GM12801 (cell line): ENCODE data around the gene CLDN7.

Experiments
- TF ChIP-seq, protein P1 (sequence below): IDR thresholded peaks from one replicate; pipeline ENCODE4 v1.5.1; 2011; ENCODE audit warnings: control low read depth; ENCODE audit not compliant: insufficient read length; ENCODE audit errors: extremely low read depth

CLDN7 gene

DNA sequence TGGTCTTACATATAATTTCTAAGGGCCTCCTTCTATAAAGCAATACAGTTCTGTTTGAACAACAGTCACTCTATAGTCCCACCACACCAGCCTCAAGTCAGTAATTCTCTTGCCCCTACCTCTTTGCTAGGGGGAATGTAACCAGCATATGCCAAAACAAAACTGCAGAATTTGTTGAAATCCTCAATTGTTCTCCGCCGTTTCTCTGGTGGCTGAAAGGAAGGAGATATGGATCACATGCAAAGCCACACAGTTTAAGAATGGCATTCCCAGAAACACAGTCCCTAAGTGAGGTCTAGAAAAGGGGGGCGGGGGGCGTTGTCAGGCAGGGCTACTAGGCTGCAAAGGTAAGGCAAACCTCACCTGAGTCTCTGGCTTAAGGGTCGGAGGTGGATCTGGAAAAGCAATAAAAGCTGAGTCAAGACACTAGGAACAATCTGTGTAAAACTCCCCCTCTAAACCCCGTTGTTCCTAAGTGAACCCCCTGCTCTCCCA lies 25.0 kb downstream of the CLDN7 start:
- TF ChIP-seq, protein P1, sequence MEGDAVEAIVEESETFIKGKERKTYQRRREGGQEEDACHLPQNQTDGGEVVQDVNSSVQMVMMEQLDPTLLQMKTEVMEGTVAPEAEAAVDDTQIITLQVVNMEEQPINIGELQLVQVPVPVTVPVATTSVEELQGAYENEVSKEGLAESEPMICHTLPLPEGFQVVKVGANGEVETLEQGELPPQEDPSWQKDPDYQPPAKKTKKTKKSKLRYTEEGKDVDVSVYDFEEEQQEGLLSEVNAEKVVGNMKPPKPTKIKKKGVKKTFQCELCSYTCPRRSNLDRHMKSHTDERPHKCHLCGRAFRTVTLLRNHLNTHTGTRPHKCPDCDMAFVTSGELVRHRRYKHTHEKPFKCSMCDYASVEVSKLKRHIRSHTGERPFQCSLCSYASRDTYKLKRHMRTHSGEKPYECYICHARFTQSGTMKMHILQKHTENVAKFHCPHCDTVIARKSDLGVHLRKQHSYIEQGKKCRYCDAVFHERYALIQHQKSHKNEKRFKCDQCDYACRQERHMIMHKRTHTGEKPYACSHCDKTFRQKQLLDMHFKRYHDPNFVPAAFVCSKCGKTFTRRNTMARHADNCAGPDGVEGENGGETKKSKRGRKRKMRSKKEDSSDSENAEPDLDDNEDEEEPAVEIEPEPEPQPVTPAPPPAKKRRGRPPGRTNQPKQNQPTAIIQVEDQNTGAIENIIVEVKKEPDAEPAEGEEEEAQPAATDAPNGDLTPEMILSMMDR, result no peak

DNA sequence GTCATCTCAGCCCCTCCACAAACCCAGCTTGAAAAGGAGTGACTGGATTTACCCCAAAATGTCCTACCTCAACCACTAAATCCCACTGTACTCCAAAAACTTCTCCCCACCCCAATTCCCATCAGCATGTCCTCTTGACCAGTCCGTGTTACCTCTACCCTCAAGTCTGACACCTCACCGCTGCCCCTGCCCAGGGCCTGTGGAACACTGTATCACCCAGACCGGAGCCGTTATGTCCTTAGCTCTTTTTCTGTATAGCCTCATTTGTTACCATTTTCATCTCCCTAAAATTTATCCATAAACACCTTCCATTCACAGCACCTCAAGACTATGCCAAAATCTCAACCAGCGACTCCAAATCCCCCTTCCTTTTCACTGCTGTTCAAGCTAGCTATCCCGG lies 25.5 kb downstream of the CLDN7 start:
- TF ChIP-seq, protein P1, result no peak

DNA sequence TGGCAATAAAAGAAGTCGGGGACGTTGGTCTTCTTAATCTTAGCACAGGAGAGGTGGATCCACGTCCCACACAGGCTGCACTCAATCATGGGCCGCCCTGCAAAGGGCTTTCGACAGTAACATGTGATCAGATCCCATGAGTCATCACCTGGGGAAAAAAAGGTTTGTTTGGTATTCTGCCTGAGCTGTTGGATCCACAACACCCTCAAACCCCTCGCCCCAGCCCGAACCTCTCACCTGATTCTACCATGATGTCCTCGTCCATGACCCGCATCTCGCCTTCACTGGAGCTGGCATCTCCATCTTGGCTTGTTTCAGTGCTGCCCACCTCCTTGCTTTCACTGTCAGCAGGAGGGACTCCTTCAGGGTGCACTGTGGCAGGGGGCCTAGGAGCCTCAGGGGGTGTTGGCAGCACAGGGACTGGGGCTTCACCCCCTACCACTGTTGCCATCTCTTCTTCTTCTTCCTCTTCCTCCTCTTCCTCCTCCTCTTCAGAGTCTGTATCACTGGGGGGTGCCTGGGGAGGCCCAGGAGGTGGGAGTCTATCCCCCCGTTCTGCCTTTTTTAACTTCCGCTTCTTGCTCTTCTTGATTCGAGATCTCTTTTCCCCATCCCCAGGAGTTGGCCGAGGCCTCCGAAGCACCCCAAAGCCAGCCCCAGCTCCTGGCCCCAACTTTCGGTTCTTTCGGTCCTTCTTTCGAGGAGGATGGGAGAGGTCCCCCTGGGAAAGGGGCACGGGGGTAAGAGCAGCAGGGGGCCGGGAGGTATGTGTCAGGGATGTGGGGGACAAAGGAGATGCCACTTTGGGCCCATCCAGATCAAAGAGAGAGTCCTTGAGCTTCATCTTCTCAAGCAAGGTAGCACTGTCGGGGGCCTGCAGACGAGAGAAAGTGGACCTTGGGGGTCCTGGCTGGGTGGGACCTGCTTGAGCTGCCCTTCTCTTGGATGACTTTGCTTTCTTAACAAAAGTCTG lies 26.3 kb downstream of the CLDN7 start:
- TF ChIP-seq, protein P1, result no peak

DNA sequence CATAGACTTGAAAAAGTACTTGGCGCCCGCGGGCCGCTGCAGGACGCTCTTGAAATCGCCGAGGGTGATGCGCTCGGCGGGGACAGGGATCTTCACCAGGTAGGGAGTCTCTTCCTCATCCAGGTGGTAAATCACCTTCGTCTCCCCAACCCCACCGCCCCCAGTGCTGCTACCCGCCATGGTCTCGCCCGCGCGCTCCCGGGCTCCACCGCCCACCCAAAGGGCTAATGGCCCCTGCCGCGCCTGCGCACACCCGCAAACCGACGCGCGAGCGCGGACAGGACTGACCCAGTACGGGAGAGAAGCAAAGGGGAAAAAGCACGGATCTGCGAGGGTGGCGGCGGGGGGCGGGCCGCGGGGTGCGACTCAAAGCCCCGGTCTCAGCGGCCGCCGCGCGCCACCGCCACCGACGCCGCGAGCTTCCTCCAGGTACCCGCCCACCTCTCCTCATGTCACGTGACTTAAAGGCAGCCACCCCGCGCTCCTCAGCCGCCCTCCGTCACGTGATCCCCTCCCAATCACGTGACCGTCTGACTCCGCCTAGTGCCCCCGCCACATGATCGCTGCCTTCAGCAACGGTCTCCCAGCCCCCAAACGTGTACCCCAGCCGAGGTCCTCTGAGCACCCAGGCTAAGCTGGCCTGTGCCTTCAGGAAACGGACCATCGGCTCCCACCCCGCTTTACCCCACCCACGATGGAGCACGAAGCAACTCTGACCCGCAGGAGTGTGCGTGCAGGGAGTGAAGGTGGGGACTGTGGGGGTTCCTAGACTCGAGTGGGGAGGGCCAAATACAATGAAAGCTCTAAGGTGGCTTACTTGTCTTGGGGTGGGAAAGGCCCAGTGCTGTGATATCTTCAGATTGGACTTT lies 28.0 kb downstream of the CLDN7 start, which contains the start of gene DVL2:
TSS of gene DVL2 (minus strand) at position 435 of the 869 bp plus-strand sequence. CDS start at position 180, 255 bp downstream.
- TF ChIP-seq, protein P1, result no peak

DNA sequence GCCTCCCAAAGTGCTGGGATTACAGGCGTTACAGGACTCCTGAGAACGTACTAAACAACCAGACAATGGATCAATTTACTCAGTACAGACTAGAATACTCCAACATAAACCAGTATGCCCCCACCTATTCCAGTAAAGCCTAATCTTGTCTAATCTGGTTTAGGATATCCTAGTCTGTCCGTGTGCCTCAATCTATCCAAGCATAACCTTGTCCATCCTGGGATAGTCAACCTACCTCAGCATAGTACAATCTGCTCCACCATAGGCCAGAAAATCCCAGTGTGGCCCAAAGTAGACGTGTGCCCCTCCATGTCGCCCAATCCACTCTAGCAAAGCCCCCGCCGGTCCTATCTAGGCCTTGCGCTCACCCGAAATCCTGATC lies 28.6 kb downstream of the CLDN7 start:
- TF ChIP-seq, protein P1, result no peak

DNA sequence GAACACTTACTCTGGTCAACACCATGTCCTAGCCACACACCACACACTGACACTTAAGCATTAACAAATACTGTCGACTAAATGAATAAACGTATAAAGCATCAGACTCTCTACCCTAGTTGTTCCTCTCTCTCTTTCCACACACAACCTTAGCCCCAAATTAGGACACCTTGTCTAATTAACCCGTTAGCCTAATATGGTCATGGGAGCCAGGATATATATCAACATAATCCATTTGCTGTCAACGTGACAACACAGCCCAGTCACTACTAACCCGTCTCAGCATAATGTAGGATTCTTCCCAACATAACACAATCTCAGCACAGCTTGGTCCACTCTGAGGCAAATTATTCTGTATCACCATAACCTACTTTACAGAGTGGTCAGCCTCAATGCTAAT lies 30.2 kb downstream of the CLDN7 start:
- TF ChIP-seq, protein P1, result no peak

DNA sequence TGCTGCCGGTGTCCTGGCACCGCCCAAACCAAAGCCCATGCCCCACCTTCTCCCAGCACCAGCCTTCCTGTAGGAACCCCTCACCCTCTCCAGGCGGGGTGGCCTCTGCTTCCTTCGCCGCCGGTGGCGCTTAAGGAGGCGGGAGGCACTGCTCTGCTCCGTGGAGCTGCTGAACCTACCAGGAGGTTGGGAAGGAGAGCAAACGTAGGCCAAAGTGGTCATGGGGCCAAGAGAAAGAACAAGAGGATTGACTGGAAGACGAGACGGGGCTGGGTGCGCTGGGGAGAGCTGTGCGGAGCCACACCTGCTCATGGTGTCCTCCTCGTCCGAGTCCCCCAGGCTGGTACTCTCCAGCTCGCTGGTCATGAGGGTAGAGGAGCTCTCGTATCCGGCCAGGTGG lies 32.8 kb downstream of the CLDN7 start:
- TF ChIP-seq, protein P1, result no peak
